Measurements from ENCODE around the gene TMEM238. TPM values are rescaled to one million over a fixed set of nuclear protein-coding genes. Genes with fewer than 3 reads are reported as not detected.
"Not testable (repeated sequence)": the region's sequence is repeated elsewhere in the genome, so short reads cannot be mapped to it uniquely, and the experiment has no call there.

The TMEM238 gene
- total RNA-seq, 2 donors from 2014 or later: 7.2 to 11.5 TPM

DNA sequence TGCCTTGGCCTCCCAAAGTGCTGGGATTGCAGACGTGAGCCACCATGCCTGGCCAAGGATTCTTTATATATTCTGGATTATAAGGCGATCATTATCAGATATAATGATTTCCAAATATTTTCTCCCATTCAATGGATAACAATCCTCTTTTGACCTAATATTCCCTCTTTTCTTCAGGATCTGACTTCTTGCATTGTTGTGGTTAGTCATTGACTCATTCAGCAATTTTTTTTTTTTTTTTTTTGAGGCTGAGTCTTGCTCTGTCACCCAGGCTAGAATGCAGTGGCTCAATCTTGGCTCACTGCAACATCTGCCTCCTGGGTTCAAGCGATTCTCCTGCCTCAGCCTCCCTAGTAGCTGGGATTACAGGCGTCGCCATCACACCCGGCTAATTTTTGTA, 54.3 kb downstream of the TMEM238 start:
- ATAC-seq (replicated peaks); H3K4me1 Mint-ChIP-seq; H3K9me3 Mint-ChIP-seq; H3K36me3 Mint-ChIP-seq (ENCODE audit: low read depth); H3K27ac Mint-ChIP-seq; H3K4me3 Mint-ChIP-seq; H3K27me3 Mint-ChIP-seq: not testable (repeated sequence)

Other genes with a start within 250 kb of the TMEM238 start
- not detected for gene TNNT1, start 235.1 kb downstream of the TMEM238 start, total RNA-seq
- not detected for gene TNNI3, start 226.6 kb downstream of the TMEM238 start, total RNA-seq
- under 1 TPM in 1 of 2 donors, not detected in 1; 0.35 TPM for gene DNAAF3, start 217.7 kb downstream of the TMEM238 start, total RNA-seq
- not detected for gene SYT5, start 204.0 kb downstream of the TMEM238 start, total RNA-seq
- gene PTPRH, start 174.8 kb downstream of the TMEM238 start, total RNA-seq: not detected
- 10 to 100 TPM in 1 of 2 donors, 1 to 10 TPM in 1; 8.5 to 11.3 TPM for gene TMEM86B, start 155.5 kb downstream of the TMEM238 start, total RNA-seq
- 100 to 1,000 TPM; 156 to 319 TPM for gene PPP6R1, start 125.3 kb downstream of the TMEM238 start, total RNA-seq
- gene HSPBP1, start 104.2 kb downstream of the TMEM238 start, total RNA-seq: 10 to 100 TPM; 20.8 to 56.6 TPM
- 10 to 100 TPM in 1 of 2 donors, 1 to 10 TPM in 1; 6.3 to 13.7 TPM for gene BRSK1, start 100.3 kb downstream of the TMEM238 start, total RNA-seq
- gene TMEM150B, start 59.0 kb downstream of the TMEM238 start, total RNA-seq: under 1 TPM; 0.39 to 0.56 TPM
- gene KMT5C, start 44.4 kb downstream of the TMEM238 start, total RNA-seq: 10 to 100 TPM; 15.6 to 25.3 TPM
- under 1 TPM; 0.15 to 0.50 TPM for gene COX6B2, start 29.6 kb downstream of the TMEM238 start, total RNA-seq
- not detected for gene GARIN5B, start 21.0 kb downstream of the TMEM238 start, total RNA-seq
- under 1 TPM; 0.15 to 0.95 TPM for gene IL11, start 13.8 kb downstream of the TMEM238 start, total RNA-seq
- not detected for gene TMEM190, start 7.5 kb downstream of the TMEM238 start, total RNA-seq
- 1,000 to 10,000 TPM; 2,155 to 2,438 TPM for gene RPL28, start 1.6 kb upstream of the TMEM238 start, total RNA-seq
- 100 to 1,000 TPM; 183 to 343 TPM for gene UBE2S, start 23.5 kb upstream of the TMEM238 start, total RNA-seq
- under 1 TPM in 1 of 2 donors, not detected in 1; 0.11 TPM for gene SHISA7, start 59.0 kb upstream of the TMEM238 start, total RNA-seq
- 10 to 100 TPM; 21.2 to 39.5 TPM for gene ISOC2, start 77.3 kb upstream of the TMEM238 start, total RNA-seq
- not detected for gene C19orf85, start 80.5 kb upstream of the TMEM238 start, total RNA-seq
- 10 to 100 TPM; 11.1 to 11.3 TPM for gene ZNF628, start 92.3 kb upstream of the TMEM238 start, total RNA-seq
- gene NAT14, start 100.9 kb upstream of the TMEM238 start, total RNA-seq: 10 to 100 TPM in 1 of 2 donors, 1 to 10 TPM in 1; 7.1 to 12.3 TPM
- gene SSC5D, start 104.1 kb upstream of the TMEM238 start, total RNA-seq: under 1 TPM; 0.41 to 0.69 TPM
- not detected for gene SBK2, start 152.8 kb upstream of the TMEM238 start, total RNA-seq
- not detected for gene SBK3, start 161.3 kb upstream of the TMEM238 start, total RNA-seq
- gene ZNF579, start 196.6 kb upstream of the TMEM238 start, total RNA-seq: 1 to 10 TPM; 4.7 to 6.5 TPM
- 10 to 100 TPM in 1 of 2 donors, 1 to 10 TPM in 1; 8.7 to 12.9 TPM for gene FIZ1, start 215.2 kb upstream of the TMEM238 start, total RNA-seq
- 10 to 100 TPM; 20.1 to 25.3 TPM for gene ZNF524, start 216.0 kb upstream of the TMEM238 start, total RNA-seq
- 10 to 100 TPM; 11.9 to 13.2 TPM for gene ZNF865, start 221.4 kb upstream of the TMEM238 start, total RNA-seq
- 1 to 10 TPM; 4.6 to 5.3 TPM for gene ZNF784, start 240.3 kb upstream of the TMEM238 start, total RNA-seq